Heart right ventricle (tissue), 16 donors: ENCODE results near the gene ZNF385A. TPM values are rescaled to one million over a fixed set of nuclear protein-coding genes. Genes with fewer than 3 reads are reported as not detected.

ENCODE experiments used
- ATAC-seq, 8 donors: fragments of 200-7000 bp; cut with Tn5 transposase; one replicate each; pipeline ENCODE4 v1.9.1; 2020; ENCODE audit warnings: mild to moderate bottlenecking in 8 of 8, moderate library complexity in 8 of 8, moderate number of reproducible peaks in 1 of 8
- DNase-seq, 2 donors: peaks; one replicate each; pipeline ENCODE4 v3.0.0-alpha.2; 2020
- H3K27ac ChIP-seq, 10 donors: fragments of 200-600 bp; sonication (generic) in 2 of 10; one replicate each; pipeline versions ENCODE4 v1.5.0 to v1.8.0; 2020 to 2022; ENCODE audit warnings: mild to moderate bottlenecking in 3 of 10
- H3K27me3 ChIP-seq, 7 donors: fragments of 200-600 bp; one replicate each; pipeline ENCODE4 v1.8.0; 2021 to 2022; ENCODE audit warnings: mild to moderate bottlenecking in 2 of 7
- H3K36me3 ChIP-seq, 9 donors: fragments of 200-600 bp; sonication (generic) in 1 of 9; one replicate each; pipeline versions ENCODE4 v1.5.0 to v1.8.0; 2020 to 2022; ENCODE audit warnings: mild to moderate bottlenecking in 2 of 9
- H3K4me1 ChIP-seq, 9 donors: fragments of 200-600 bp; sonication (generic) in 1 of 9; one replicate each; pipeline versions ENCODE4 v1.5.0 to v1.8.0; 2020 to 2022; ENCODE audit warnings: mild to moderate bottlenecking in 4 of 9
- H3K4me3 ChIP-seq, 10 donors: fragments of 200-600 bp; sonication (generic) in 2 of 10; one replicate each; pipeline versions ENCODE4 v1.5.0 to v1.8.0; 2020 to 2022; ENCODE audit warnings: mild to moderate bottlenecking in 7 of 10, moderate library complexity in 2 of 10
- H3K9me3 ChIP-seq, 11 donors: fragments of 200-600 bp in 10 of 11; sonication (generic) in 2 of 11; one replicate each; pipeline versions ENCODE4 v1.5.0 to v1.8.0; 2013 to 2022; ENCODE audit warnings: mild to moderate bottlenecking in 2 of 11, control low read depth in 1 of 11, moderate library complexity in 1 of 11
- CTCF ChIP-seq, 9 donors: fragments of 200-600 bp; sonication (generic) in 2 of 9; IDR thresholded peaks; one replicate each; pipeline versions ENCODE4 v1.5.0 to v1.8.0; 2021 to 2022; ENCODE audit warnings: antibody characterized with exemption in 9 of 9, mild to moderate bottlenecking in 5 of 9, moderate library complexity in 1 of 9
- WGBS, 2 donors: extraction: QIAGEN DNeasy Blood & Tissue Kit; methylation state at CpG; one replicate each; pipeline ENCODE4 v1.1.7; 2013; ENCODE audit warnings: inconsistent platforms in 1 of 2; 5-methylcytosine and 5-hydroxymethylcytosine counted together
- intact Hi-C, 10 donors: fragments of 100-400 bp; cut with DNase I; formaldehyde crosslinking; loops; one replicate each; pipeline versions ENCODE4 v1.11.1 to v1.14.2; 2022
- polyA plus RNA-seq, 2 donors: library from polyadenylated mRNA; stranded (reverse); fragments of 200-250 nt; gene quantifications; one replicate each; pipeline ENCODE4 v1.2.3, GENCODE V29; 2013
- total RNA-seq, 10 donors: library from RNA; stranded (reverse); fragmentation: NEBNext Ultra II Directional in 3 of 10; extraction: Animal tissue kit (Norgen Biotek cat#: 25700) in 3 of 10; gene quantifications; one replicate each; pipeline versions ENCODE4 v1.2.1 to v1.2.4, GENCODE V29; 2021 to 2023
- donor health status: Arrhythmogenic right ventricular cardiomyopathy.
- donor health status: ischemic (EF 13 %, LVEDD 7.1; RV severe dilation, severe dysfunction).
- donor health status: healthy with polysubstance abuse.
- donor health status: DM: no; HTN: yes; CAD: no.
- donor health status: DM: no; HTN: no; CAD: no.
- donor health status: ischemic (EF 25% LVEDD 6.9; RV normal size, moderate dysfunction).
- donor health status: ischemic (EF 25% LVEDD 5.7; RV mildly dilated, moderate dysfunction).
- donor health status: healthy.
- donor health status: DM: yes; HTN: yes; CAD: no.
- donor health status: Ischemic cardiomyopathy.
- donor health status: ischemic (EF 35%, LVEDD 5.7; RV mildly dilated, moderate dysfunction).
- donor health status: nonischemic (EF 11% LVEDD 7.7; RV severe dilation, severe dysfunction).
- donor health status: DM: yes; HTN: yes; CAD: no.
- donor health status: PGD.
- donor health status: ischemic (EF 29% LVEDD 5.4; RV normal size, mild dysfunction).
- donor health status: nonischemic (EF 23%, LVEDD 6.1; RV moderate dilation, normal function).

The ZNF385A gene
- total and polyA plus RNA-seq, 12 donors: 3.8 to 19.1 (median 5.8) TPM

GRCh38 chr12:54418441-54419087 is 34.0 kb upstream of the ZNF385A start:
- Histone ChIP-seq H3K4me3 (peak overlapping the region; percentile 44 to 97 (median 94)), H3K27me3 (no peaks in the 10 kb centered on the region), H3K27ac (peak overlapping the region; percentile 77 to 98 (median 96)), H3K9me3 (no peaks in the 10 kb centered on the region), H3K36me3 (peaks cover 0 to 12% (median 0%) of the 10 kb centered on the region in 9 donors), H3K4me1 (peaks cover 23 to 83% (median 66%) of the 10 kb centered on the region in 9 donors)
- DNase-seq (no peak), ATAC-seq (peak; percentile 0 to 18 (median 14))
- intact Hi-C loops: loop anchor here in 2 of 10 donors (2.0 kb wide), 1 partner anchor 14 kb away; no protein-coding TSS in a partner anchor
- TF ChIP-seq CTCF (IDR thresholded peaks at IDR 0.05): no peak
- WGBS, 2 donors: 1% methylated on average over 34 to 35 of the region's 35 CpGs

GRCh38 chr12:54417712-54418440 is 33.3 kb upstream of the ZNF385A start:
- peak in 6 of 8 donors; percentile 17 to 62 (median 48) for ATAC-seq
- Histone ChIP-seq H3K9me3 (no peaks in the 10 kb centered on the region), H3K27ac (peak overlapping the region; percentile 77 to 98 (median 96)), H3K4me3 (peak overlapping the region; percentile 44 to 97 (median 94)), H3K4me1 (peaks cover 28 to 83% (median 73%) of the 10 kb centered on the region in 9 donors), H3K27me3 (no peaks in the 10 kb centered on the region), H3K36me3 (peaks cover 0 to 13% (median 0%) of the 10 kb centered on the region in 9 donors)
- intact Hi-C loops: loop anchor here in 2 of 10 donors (2.0 kb wide), 1 partner anchor 15 kb away; no protein-coding TSS in a partner anchor
- 8 to 10% methylated on average over 19 to 25 of the region's 25 CpGs for WGBS, 2 donors
- peak; percentile 40 to 72 for DNase-seq
- no peak for TF ChIP-seq CTCF (IDR thresholded peaks at IDR 0.05)

- peak overlapping the region in 9 of 10 donors; percentile 80 to 98 (median 96) for H3K27ac ChIP-seq
- ATAC-seq (no peak), DNase-seq (no peak)
- TF ChIP-seq CTCF (IDR thresholded peaks at IDR 0.05): no peak
- H3K4me1 ChIP-seq: peaks cover 37 to 86% (median 83%) of the 10 kb centered on the region in 9 donors
- peaks cover 0 to 13% (median 0%) of the 10 kb centered on the region in 9 donors for H3K36me3 ChIP-seq
- H3K4me3 ChIP-seq: peak overlapping the region in 9 of 10 donors; percentile 62 to 97 (median 94)
- H3K27me3 ChIP-seq: no peaks in the 10 kb centered on the region
- 58 to 74% methylated on average over 5 of the region's 5 CpGs for WGBS, 2 donors
- intact Hi-C loops: no loop called here
- no peaks in the 10 kb centered on the region for H3K9me3 ChIP-seq
Measured at GRCh38 chr12:54416687-54417603, 32.4 kb upstream of the ZNF385A start.
